ENCODE results near the gene FAM168A. TPM values are rescaled to one million over a fixed set of nuclear protein-coding genes. Genes with fewer than 3 reads are reported as not detected.

FAM168A gene
- total RNA-seq, 1 donor from 2014 or later = 21.2 TPM

DNA sequence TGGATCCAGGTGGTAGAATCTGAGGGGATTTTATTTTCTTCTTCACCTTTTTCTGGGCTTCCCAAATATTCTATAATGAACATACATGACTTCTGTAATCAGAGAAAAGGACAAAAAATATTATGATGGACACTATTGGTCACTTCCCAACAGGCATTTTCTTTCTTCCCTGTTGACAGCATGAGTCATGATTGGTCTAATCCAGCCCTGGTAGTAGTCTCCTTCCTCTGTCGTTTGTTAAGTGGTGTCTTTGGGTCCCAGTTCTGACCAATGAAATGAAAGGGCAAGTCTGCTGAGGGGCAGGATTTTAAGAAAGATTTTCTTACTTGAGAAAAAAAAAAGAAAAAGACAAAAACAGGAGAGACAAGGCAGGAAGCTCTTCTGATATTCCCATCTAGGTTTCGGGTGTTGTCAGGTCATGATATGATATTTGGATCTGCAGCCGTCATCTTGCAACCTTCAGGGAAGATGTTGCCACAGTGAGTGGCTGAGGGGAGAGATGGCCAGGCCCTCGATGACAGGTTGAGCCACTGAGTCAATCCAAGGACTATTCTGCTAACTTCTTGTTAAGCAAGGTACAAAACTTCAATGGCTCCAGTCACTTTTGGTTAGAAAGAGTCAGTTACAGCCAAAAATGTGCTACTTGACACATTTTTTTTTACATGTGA is 25.1 kb upstream of the FAM168A start:
- H3K27me3 Mint-ChIP-seq (ENCODE audit: unreplicated experiment) = no peaks in the 10 kb centered on the region

DNA sequence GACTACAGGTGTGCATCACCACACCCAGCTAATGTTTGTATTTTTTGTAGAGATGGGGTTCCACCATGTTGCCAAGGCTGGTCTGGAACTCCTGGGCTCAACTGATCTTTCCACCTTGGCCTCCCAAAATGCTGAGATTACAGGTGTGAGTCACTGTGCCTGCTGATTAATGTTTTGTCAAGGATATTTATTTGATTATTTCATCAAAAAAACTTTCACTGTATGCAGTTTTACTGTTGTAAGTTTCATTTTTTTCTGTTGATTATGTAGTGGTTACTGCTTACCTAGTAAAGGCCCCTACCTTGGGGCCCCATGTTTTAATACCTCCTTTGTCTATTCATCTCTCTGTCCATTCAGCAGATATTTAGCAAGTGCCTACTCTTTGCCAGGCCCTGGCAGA is 16.7 kb upstream of the FAM168A start:
- Mint-ChIP-seq H3K36me3 (ENCODE audit: low read depth, unreplicated experiment) (peaks cover 3% of the 10 kb centered on the region), H3K27ac (ENCODE audit: unreplicated experiment) (no peak overlapping the region), H3K4me3 (ENCODE audit: unreplicated experiment) (no peak overlapping the region), H3K9me3 (ENCODE audit: unreplicated experiment) (no peaks in the 10 kb centered on the region), H3K27me3 (ENCODE audit: unreplicated experiment) (peaks cover 1% of the 10 kb centered on the region), H3K4me1 (ENCODE audit: unreplicated experiment) (no peaks in the 10 kb centered on the region)
- no peak for DNase-seq (ENCODE audit: low spot score)
- TF ChIP-seq, protein P1, sequence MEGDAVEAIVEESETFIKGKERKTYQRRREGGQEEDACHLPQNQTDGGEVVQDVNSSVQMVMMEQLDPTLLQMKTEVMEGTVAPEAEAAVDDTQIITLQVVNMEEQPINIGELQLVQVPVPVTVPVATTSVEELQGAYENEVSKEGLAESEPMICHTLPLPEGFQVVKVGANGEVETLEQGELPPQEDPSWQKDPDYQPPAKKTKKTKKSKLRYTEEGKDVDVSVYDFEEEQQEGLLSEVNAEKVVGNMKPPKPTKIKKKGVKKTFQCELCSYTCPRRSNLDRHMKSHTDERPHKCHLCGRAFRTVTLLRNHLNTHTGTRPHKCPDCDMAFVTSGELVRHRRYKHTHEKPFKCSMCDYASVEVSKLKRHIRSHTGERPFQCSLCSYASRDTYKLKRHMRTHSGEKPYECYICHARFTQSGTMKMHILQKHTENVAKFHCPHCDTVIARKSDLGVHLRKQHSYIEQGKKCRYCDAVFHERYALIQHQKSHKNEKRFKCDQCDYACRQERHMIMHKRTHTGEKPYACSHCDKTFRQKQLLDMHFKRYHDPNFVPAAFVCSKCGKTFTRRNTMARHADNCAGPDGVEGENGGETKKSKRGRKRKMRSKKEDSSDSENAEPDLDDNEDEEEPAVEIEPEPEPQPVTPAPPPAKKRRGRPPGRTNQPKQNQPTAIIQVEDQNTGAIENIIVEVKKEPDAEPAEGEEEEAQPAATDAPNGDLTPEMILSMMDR (IDR thresholded peaks at IDR 0.05; ENCODE audit: unreplicated experiment) = no peak

More for the DNA sequence above, 25.1 kb upstream of the FAM168A start:
- H3K36me3 Mint-ChIP-seq (ENCODE audit: low read depth, unreplicated experiment) = no peaks in the 10 kb centered on the region
- no peak overlapping the region for H3K4me3 Mint-ChIP-seq (ENCODE audit: unreplicated experiment)
- H3K27ac Mint-ChIP-seq (ENCODE audit: unreplicated experiment) = no peak overlapping the region
- H3K4me1 Mint-ChIP-seq (ENCODE audit: unreplicated experiment) = no peaks in the 10 kb centered on the region
- no peaks in the 10 kb centered on the region for H3K9me3 Mint-ChIP-seq (ENCODE audit: unreplicated experiment)
- TF ChIP-seq, protein P1 (IDR thresholded peaks at IDR 0.05; ENCODE audit: unreplicated experiment) = no peak
- no peak for DNase-seq (ENCODE audit: low spot score)

DNA sequence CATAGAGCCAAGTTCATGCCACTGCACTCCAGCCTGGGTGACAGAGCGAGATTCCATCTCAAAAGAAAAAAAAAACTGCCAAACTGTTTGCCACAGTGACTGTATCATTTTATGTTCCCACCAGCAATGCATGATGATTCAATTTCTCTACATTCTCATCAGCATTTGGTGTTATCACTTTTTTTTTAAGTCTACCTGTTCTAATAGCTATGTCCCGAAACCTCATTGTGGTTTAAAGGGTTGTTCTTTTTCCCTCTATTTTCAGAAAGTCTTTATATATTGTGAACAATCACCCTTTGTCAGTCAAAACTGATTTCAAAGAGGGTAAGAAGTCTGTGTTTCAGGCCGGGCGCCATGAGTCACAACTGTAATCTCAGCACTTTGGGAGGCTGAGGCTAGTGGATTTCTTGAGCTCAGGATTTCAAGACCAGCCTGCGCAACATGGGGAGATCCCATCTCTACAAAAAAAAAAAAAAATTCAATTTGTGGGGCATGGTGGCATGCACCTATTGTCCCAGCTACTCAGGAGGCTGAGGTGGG is 14.8 kb upstream of the FAM168A start:
- no peak overlapping the region for H3K4me3 Mint-ChIP-seq (ENCODE audit: unreplicated experiment)
- H3K9me3 Mint-ChIP-seq (ENCODE audit: unreplicated experiment) = no peaks in the 10 kb centered on the region
- DNase-seq (ENCODE audit: low spot score) = no peak
- H3K36me3 Mint-ChIP-seq (ENCODE audit: low read depth, unreplicated experiment) = peaks cover 3% of the 10 kb centered on the region
- no peaks in the 10 kb centered on the region for H3K4me1 Mint-ChIP-seq (ENCODE audit: unreplicated experiment)
- TF ChIP-seq, protein P1 (IDR thresholded peaks at IDR 0.05; ENCODE audit: unreplicated experiment) = no peak
- peaks cover 1% of the 10 kb centered on the region for H3K27me3 Mint-ChIP-seq (ENCODE audit: unreplicated experiment)
- H3K27ac Mint-ChIP-seq (ENCODE audit: unreplicated experiment) = no peak overlapping the region

DNA sequence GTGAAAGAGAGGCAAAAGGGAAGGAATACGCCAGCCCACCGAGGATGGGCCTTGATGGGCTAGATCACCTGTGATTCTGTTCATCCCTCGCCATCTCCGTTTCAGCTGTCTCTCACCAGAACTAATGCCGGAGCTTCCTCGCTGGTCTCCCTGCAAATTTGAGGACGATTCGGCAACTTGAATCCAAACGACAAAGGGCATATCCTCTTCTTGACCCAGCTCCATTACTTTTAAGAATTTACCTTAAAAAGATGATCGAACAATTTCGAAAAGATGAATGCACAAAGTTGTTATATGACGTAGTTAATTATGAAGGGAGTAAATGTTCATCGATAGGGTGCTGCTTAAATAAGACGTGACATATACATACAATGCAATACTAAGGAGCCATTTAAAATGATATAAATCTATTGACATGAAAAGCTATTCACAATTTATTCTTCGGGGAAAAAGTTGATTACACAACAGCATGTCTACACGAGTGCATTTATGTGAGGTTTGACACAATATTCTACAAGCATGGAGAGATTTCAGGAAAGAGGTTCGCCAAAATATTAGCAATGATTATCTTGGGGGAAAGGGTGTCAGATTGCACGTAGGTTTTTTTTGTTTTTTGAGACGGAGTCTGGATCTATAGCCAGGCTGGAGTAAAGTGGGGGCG is 937 bp upstream of the FAM168A start:
- Mint-ChIP-seq H3K4me3 (ENCODE audit: unreplicated experiment) (peak overlapping the region; percentile 94), H3K27me3 (ENCODE audit: unreplicated experiment) (peaks cover 6% of the 10 kb centered on the region), H3K4me1 (ENCODE audit: unreplicated experiment) (peaks cover 17% of the 10 kb centered on the region), H3K27ac (ENCODE audit: unreplicated experiment) (peak overlapping the region; percentile 89), H3K9me3 (ENCODE audit: unreplicated experiment) (no peaks in the 10 kb centered on the region), H3K36me3 (ENCODE audit: low read depth, unreplicated experiment) (peaks cover 10% of the 10 kb centered on the region)
- DNase-seq (ENCODE audit: low spot score) = no peak
- TF ChIP-seq, protein P1 (IDR thresholded peaks at IDR 0.05; ENCODE audit: unreplicated experiment) = no peak

Measured in endothelial cell (in vitro differentiated cells).